MM.1S (cell line): ENCODE data around the gene SIRT2.

Experiments used
- DNase-seq: peaks from one replicate; pipeline ENCODE4 v3.0.0-alpha.2; 2015
- H2AFZ ChIP-seq: fragments of 300-600 bp; sonication (generic); 2 replicates; pipeline ENCODE4 v1.6.0; 2016; ENCODE audit warnings: antibody characterized with exemption, low read length
- H3F3A ChIP-seq: fragments of 300-600 bp; sonication (generic); 2 replicates; pipeline ENCODE4 v1.6.1; 2016; ENCODE audit warnings: mild to moderate bottlenecking, antibody characterized with exemption, low read length, moderate library complexity, mixed read lengths; ENCODE audit not compliant: insufficient read depth
- H3K27ac ChIP-seq: fragments of 300-600 bp; sonication (generic); 2 replicates; pipeline ENCODE4 v1.5.1; 2016; ENCODE audit warnings: mild to moderate bottlenecking, low read length
- H3K27me3 ChIP-seq: fragments of 300-600 bp; sonication (generic); replicated peaks from 2 replicates; pipeline ENCODE4 v1.6.0; 2016; ENCODE audit warnings: low read length; ENCODE audit not compliant: insufficient read depth
- H3K36me3 ChIP-seq: fragments of 300-600 bp; sonication (generic); replicated peaks from 2 replicates; pipeline ENCODE4 v1.6.1; 2016; ENCODE audit warnings: mild to moderate bottlenecking, low read length, mixed read lengths; ENCODE audit not compliant: insufficient read depth
- H3K4me1 ChIP-seq: fragments of 300-600 bp; sonication (generic); 2 replicates; pipeline ENCODE4 v1.6.1; 2016; ENCODE audit warnings: low read length, mixed read lengths
- H3K4me2 ChIP-seq: fragments of 300-600 bp; sonication (generic); 2 replicates; pipeline ENCODE4 v1.6.0; 2016; ENCODE audit warnings: low read depth, low read length
- H3K4me3 ChIP-seq: fragments of 300-600 bp; sonication (generic); 2 replicates; pipeline ENCODE4 v1.5.1; 2016; ENCODE audit warnings: low read length, mixed read lengths
- H3K79me2 ChIP-seq: fragments of 300-600 bp; sonication (generic); 2 replicates; pipeline ENCODE4 v1.6.1; 2016; ENCODE audit warnings: mixed run types, low read length, mixed read lengths
- H3K9ac ChIP-seq: fragments of 300-600 bp; sonication (generic); 2 replicates; pipeline ENCODE4 v1.6.1; 2016; ENCODE audit warnings: low read length, mixed read lengths
- H3K9me2 ChIP-seq: fragments of 300-600 bp; sonication (generic); replicated peaks from 2 replicates; pipeline ENCODE4 v1.6.1; 2016; ENCODE audit warnings: mild to moderate bottlenecking, low read length, mixed read lengths; ENCODE audit not compliant: insufficient read depth
- H3K9me3 ChIP-seq: fragments of 300-600 bp; sonication (generic); replicated peaks from 2 replicates; pipeline ENCODE4 v1.6.1; 2016; ENCODE audit warnings: mild to moderate bottlenecking, low read length, mixed read lengths; ENCODE audit not compliant: insufficient read depth
- H4K20me1 ChIP-seq: fragments of 300-600 bp; sonication (generic); 2 replicates; pipeline ENCODE4 v1.6.1; 2016; ENCODE audit warnings: mild to moderate bottlenecking, low read length, moderate library complexity, mixed read lengths; ENCODE audit not compliant: insufficient read depth
- EZH2 ChIP-seq: fragments of 300-600 bp; sonication (generic); optimal IDR thresholded peaks from 2 replicates; pipeline ENCODE3; 2017; ENCODE audit warnings: low read depth, mild to moderate bottlenecking, antibody characterized with exemption, low read length, mixed read lengths
- EZH2phosphoT487 ChIP-seq: fragments of 300-600 bp; sonication (generic); IDR thresholded peaks from 2 replicates; pipeline ENCODE4 v1.6.1; 2018; ENCODE audit warnings: antibody characterized with exemption, low read length
- TF ChIP-seq, protein P1 (sequence below): fragments of 300-600 bp; sonication (generic); IDR thresholded peaks from 2 replicates; pipeline ENCODE4 v1.5.1; 2016; ENCODE audit warnings: antibody characterized with exemption, low read length, mixed read lengths

Gene SIRT2

DNA sequence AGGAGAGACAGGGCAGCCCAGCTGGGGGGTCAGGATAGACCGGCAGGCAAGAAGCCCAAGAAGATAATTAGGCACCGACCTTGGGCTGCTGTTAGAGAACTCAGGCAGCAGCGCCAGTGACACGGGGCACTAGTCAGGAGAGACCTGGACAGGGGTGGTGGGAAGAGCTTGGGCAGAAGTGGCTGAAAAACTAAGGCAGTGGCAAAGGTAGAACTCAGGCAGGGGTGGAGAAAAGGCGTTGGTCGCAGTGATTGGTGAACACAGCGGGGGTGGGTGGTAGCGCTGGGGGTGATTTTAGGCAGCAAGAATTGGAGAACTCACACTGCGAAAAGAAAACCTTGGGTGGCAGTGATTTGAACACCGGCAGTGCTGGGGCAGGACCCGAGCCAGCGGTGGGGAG lies 8.3 kb upstream of the SIRT2 start:
- H3K79me2 ChIP-seq: peaks cover 14% of the 10 kb centered on the region
- no peaks in the 10 kb centered on the region for H3K36me3 ChIP-seq
- TF ChIP-seq, protein P1, sequence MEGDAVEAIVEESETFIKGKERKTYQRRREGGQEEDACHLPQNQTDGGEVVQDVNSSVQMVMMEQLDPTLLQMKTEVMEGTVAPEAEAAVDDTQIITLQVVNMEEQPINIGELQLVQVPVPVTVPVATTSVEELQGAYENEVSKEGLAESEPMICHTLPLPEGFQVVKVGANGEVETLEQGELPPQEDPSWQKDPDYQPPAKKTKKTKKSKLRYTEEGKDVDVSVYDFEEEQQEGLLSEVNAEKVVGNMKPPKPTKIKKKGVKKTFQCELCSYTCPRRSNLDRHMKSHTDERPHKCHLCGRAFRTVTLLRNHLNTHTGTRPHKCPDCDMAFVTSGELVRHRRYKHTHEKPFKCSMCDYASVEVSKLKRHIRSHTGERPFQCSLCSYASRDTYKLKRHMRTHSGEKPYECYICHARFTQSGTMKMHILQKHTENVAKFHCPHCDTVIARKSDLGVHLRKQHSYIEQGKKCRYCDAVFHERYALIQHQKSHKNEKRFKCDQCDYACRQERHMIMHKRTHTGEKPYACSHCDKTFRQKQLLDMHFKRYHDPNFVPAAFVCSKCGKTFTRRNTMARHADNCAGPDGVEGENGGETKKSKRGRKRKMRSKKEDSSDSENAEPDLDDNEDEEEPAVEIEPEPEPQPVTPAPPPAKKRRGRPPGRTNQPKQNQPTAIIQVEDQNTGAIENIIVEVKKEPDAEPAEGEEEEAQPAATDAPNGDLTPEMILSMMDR: no peak
- TF ChIP-seq EZH2 (no peak), EZH2phosphoT487 (no peak)
- no peaks in the 10 kb centered on the region for H3K9me3 ChIP-seq
- no peaks in the 10 kb centered on the region for H3K27me3 ChIP-seq
- no peaks in the 10 kb centered on the region for H4K20me1 ChIP-seq
- no peaks in the 10 kb centered on the region for H3F3A ChIP-seq
- no peak overlapping the region for H3K27ac ChIP-seq
- DNase-seq: no peak
- H3K9ac ChIP-seq: no peak overlapping the region
- no peaks in the 10 kb centered on the region for H3K9me2 ChIP-seq
- no peak overlapping the region for H3K4me2 ChIP-seq
- no peak overlapping the region for H2AFZ ChIP-seq
- no peaks in the 10 kb centered on the region for H3K4me1 ChIP-seq
- H3K4me3 ChIP-seq: no peak overlapping the region

DNA sequence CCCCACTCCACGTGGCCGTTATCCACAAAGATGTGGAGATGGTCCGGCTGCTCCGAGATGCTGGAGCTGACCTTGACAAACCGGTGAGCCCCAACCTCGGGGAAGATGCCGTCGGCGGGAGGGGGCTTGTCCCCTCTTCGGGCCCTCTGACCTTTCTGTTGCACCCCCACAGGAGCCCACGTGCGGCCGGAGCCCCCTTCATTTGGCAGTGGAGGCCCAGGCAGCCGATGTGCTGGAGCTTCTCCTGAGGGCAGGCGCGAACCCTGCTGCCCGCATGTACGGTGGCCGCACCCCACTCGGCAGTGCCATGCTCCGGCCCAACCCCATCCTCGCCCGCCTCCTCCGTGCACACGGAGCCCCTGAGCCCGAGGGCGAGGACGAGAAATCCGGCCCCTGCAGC lies 7.8 kb upstream of the SIRT2 start:
- no peaks in the 10 kb centered on the region for H3K9me3 ChIP-seq
- no peak overlapping the region for H2AFZ ChIP-seq
- no peak overlapping the region for H3K27ac ChIP-seq
- no peak for DNase-seq
- TF ChIP-seq, protein P1: no peak
- no peak for TF ChIP-seq EZH2
- no peak for TF ChIP-seq EZH2phosphoT487
- no peak overlapping the region for H3K9ac ChIP-seq
- no peaks in the 10 kb centered on the region for H3K9me2 ChIP-seq
- H3F3A ChIP-seq: no peaks in the 10 kb centered on the region
- no peaks in the 10 kb centered on the region for H3K36me3 ChIP-seq
- no peaks in the 10 kb centered on the region for H3K4me1 ChIP-seq
- H3K27me3 ChIP-seq: no peaks in the 10 kb centered on the region
- H3K4me3 ChIP-seq: no peak overlapping the region
- H4K20me1 ChIP-seq: no peaks in the 10 kb centered on the region
- no peak overlapping the region for H3K4me2 ChIP-seq
- H3K79me2 ChIP-seq: peaks cover 16% of the 10 kb centered on the region

DNA sequence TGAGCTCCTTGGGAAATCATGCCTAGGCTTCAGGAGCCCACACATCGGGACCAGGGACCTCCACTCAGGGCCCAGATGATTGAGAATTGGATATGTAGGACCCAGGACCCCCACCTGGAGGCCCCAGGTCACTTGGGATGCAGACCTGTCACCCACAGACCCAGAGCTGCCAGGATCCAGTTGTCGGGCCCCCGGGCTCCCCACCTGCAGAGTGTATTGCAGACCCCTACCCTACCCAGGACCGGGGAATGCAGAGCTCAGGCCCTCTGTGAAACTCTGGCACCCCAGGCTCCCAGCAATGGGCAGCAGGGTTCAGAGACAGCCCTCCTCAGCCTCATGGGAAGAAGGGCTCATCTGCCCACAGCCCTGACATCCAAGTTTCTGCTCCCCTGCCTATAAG lies 6.2 kb upstream of the SIRT2 start:
- no peaks in the 10 kb centered on the region for H3K9me2 ChIP-seq
- H3K4me1 ChIP-seq: peaks cover 6% of the 10 kb centered on the region; the same call in 1 of the 2 replicates
- H3F3A ChIP-seq: peaks cover 6% of the 10 kb centered on the region
- H3K4me3 ChIP-seq: no peak overlapping the region
- no peak overlapping the region for H3K4me2 ChIP-seq
- no peak for DNase-seq
- H3K9me3 ChIP-seq: no peaks in the 10 kb centered on the region
- no peak overlapping the region for H3K27ac ChIP-seq
- H3K36me3 ChIP-seq: no peaks in the 10 kb centered on the region
- H4K20me1 ChIP-seq: no peaks in the 10 kb centered on the region
- no peak overlapping the region for H2AFZ ChIP-seq
- no peak overlapping the region for H3K9ac ChIP-seq
- no peak for TF ChIP-seq EZH2
- TF ChIP-seq, protein P1: no peak
- no peak for TF ChIP-seq EZH2phosphoT487
- no peaks in the 10 kb centered on the region for H3K27me3 ChIP-seq
- H3K79me2 ChIP-seq: peaks cover 29% of the 10 kb centered on the region
